HG02798 (cell line): ENCODE measurements around the gene CCT8.
"Not testable (repeated sequence)": the region's sequence is repeated elsewhere in the genome, so short reads cannot be mapped to it uniquely, and the experiment has no call there.

Source experiments
- ATAC-seq: cut with Tn5 transposase; IDR thresholded peaks from one replicate; pipeline ENCODE4 v1.9.1; 2021; ENCODE audit warnings: mild to moderate bottlenecking; ENCODE audit not compliant: unreplicated experiment, poor library complexity

The CCT8 gene

GRCh38 chr21:29024474-29025327 is 48.7 kb downstream of the CCT8 start, which contains the start of gene USP16:
Gene USP16, plus strand, starts transcription at chr21:29024668. Its CDS starts 3,246 bp downstream, at chr21:29027914.
- ATAC-seq, result peak; percentile 99

- ATAC-seq, result no peak
Measured at GRCh38 chr21:29022166-29022565, 51.3 kb downstream of the CCT8 start.

GRCh38 chr21:29018540-29018939 is 54.9 kb downstream of the CCT8 start:
- peak; percentile 18 for ATAC-seq

- no peak for ATAC-seq
Measured at GRCh38 chr21:29017639-29018237, 55.7 kb downstream of the CCT8 start.

GRCh38 chr21:29011236-29011635 is 62.2 kb downstream of the CCT8 start:
- not testable (repeated sequence) for ATAC-seq

GRCh38 chr21:29008367-29008766 is 65.1 kb downstream of the CCT8 start:
- no peak for ATAC-seq

GRCh38 chr21:29007810-29008209 is 65.6 kb downstream of the CCT8 start:
- no peak for ATAC-seq

- no peak for ATAC-seq
Measured at GRCh38 chr21:29007135-29007534, 66.3 kb downstream of the CCT8 start.
